NCI-H2029 (cell line): Measurements from ENCODE around the gene GLRA3.

ENCODE experiments used
- DNase-seq: peaks from one replicate; lab custom pipeline; 2025; lab: John Stamatoyannopoulos, UW

GLRA3 gene

DNA sequence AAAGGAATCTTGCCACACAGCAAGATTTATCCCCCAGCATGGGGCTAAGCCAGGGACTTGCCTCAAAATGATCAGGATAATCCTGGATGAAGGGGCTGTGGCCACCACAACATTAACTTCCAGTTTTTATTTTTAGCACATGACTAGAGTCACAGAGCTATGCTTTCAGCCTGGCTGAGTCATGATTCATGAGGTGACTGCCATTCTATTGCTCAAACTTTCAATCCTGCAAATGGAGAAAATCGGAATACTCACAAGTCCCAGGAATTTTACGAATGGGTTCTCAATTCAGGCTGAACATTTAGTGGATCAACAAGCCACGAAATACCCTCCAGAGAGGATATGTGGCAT is 236.1 kb downstream of the GLRA3 start:
- no peak for DNase-seq

DNA sequence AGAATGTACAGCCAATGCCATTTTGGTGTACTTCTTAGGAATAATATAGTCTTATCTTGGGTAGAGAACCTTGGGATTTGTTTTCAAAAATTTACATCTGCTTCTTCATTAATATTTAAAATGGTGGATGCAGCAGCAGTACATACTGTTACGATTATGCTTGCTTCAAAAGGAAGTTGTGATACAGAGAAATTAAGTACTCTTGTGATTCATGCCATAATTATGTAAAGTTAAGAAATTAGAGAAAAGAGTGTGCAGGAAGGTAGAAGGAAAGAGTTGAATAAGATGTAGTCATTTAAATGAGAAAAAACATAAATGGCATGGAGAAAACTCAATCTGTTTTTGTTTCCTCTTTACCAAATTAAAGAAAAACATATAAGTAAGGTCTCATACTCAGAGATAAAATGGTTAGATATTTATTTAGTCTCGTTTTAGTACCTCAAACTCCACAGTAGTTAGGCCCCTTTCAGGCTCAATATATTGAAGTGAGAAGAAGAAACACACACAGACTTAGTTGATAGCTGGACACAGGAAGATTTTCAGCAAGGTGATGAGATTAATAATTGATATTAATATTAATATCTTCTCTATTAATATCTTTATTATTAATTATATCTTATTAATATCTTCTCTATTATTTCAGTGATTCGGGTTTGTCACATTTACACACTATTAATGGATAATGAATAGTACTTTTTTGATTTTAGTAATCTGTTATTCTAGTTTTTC is 236.6 kb downstream of the GLRA3 start:
- no peak for DNase-seq

DNA sequence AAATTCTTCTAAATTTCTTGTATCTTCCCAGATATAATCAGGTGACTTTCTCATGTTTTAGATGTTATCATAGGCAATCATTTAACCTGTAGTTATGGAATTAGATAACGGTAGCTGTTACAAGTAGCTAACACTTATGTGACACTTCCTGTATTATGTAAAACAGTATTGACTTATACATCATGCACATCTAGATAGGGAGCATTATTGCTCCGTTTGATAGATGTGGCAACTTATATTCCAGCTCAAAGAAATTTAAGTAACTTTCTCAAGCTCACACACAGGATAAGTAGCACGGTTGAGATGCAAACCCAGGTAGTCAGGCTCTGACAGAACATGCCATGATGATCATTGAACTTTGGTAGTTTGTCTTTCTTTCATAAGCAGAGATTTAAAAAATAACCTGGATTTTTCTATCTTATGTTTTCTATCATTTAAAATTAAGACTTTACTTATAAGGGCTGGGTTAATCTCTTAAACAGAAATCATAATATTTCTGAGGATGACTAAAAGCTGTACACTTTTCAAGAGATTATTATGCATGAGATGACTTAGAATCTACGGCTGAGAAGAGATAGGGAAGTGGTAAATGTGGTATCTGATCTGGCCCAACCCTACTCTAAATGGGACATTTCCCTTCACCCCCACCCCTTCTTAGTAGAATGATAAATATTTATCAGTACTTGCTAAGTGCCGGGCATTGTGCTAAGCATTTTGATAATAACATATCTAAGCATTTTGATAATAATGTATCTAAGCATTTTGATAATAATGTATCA is 237.6 kb downstream of the GLRA3 start:
- no peak for DNase-seq

DNA sequence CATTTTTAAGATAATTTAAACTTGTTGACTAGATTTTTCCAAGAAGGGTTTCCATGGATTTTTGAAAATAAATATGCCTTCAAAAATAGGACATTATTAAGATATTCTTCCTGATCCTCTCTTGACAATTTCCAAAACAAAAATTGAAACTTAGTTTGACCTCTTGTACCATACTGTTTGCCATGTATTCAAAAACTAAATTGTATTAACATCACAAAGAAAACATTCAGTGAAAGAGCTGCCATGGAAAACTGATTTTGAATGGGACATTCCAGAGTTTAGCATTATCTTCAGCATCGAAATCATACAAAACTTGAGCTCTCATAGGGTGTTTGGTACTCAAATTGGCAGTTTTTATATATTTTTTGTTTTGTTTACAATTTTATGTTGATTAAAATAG is 238.7 kb downstream of the GLRA3 start:
- DNase-seq = no peak
